Measurements from ENCODE around the gene DOK4. TPM values are rescaled to one million over a fixed set of nuclear protein-coding genes. Genes with fewer than 3 reads are reported as not detected.
"Not testable (repeated sequence)": the region's sequence is repeated elsewhere in the genome, so short reads cannot be mapped to it uniquely, and the experiment has no call there.

The DOK4 gene
- total RNA-seq, 1 donor from 2014 or later, result 4.4 TPM

DNA sequence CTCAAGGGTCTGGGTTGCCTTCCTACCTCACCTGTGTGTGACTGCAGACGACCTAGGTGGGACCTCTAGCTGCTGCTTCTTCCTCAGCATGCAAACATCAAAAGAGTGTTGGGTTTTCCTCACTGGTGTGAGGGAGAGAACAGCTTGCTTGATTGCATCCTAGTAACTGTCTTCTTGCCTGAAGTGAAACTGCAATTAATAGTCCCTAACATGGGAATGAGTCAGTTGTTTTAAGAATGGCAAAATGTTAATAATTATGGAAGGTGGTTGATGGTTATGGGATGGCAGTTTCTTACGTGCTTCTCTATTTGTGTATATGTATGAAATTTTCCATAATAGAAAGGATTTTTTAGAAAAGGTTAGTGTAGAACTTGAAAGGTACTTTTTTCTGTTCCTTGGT lies 17.9 kb downstream of the DOK4 start:
- Mint-ChIP-seq H3K27ac (no peak overlapping the region), H3K36me3 (ENCODE audit: low read depth) (peaks cover 46% of the 10 kb centered on the region), H3K27me3 (ENCODE audit: insufficient read depth) (no peaks in the 10 kb centered on the region), H3K9me3 (no peaks in the 10 kb centered on the region), H3K4me1 (ENCODE audit: low read depth) (peaks cover 28% of the 10 kb centered on the region), H3K4me3 (no peak overlapping the region)
- intact Hi-C loops (cut with micrococcal nuclease), result no loop called here
- no peak for DNase-seq (ENCODE audit: low spot score)

DNA sequence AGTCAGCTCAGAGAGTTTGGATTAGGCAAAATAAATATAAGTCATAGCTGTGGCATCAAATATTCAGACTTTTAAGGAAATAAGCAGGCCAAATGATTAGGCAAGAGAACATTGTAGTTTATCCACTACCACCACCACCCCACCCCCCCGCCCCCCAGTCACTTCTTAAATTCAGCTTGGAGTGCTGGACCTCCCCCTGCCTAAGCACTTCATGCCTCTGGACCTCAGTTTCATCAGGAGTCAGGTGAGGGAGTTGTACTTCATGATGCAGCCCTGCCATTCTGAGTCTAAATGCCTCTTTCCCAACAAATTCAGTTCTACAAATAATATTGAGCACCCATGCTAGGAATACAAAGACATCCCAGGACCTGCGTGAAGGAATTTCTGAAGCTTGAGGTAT lies 21.8 kb downstream of the DOK4 start:
- no peak for DNase-seq (ENCODE audit: low spot score)
- H3K27ac Mint-ChIP-seq, result no peak overlapping the region
- intact Hi-C loops (cut with micrococcal nuclease), result loop anchor here (5.0 kb wide), 4 partner anchors 73 to 538 kb away; partner anchors contain the start of genes CCDC102A, PSME3IP1, RSPRY1 and USB1
- no peaks in the 10 kb centered on the region for H3K9me3 Mint-ChIP-seq
- H3K4me1 Mint-ChIP-seq (ENCODE audit: low read depth), result peaks cover 43% of the 10 kb centered on the region
- H3K36me3 Mint-ChIP-seq (ENCODE audit: low read depth), result peaks cover 50% of the 10 kb centered on the region
- H3K27me3 Mint-ChIP-seq (ENCODE audit: insufficient read depth), result no peaks in the 10 kb centered on the region
- peak overlapping the region; percentile 100 for H3K4me3 Mint-ChIP-seq

DNA sequence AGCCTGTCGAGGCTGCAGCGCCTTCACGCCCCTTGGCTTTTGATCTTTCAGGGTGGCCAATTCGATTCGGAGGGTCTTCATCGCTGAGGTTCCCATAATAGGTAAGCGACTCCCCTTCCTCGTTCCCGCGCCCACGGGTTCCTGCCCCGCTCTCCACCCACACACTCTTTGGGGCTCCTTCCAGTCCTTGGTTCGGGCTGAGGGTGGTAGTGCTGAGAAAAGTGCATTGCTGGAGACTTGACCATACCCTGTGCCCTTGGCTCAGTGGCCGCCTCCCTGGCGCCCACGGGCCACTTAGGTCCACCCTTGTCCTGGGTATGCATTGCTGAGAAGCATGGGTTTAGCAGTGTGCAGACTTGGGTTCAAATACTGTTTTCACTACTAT lies 23.3 kb downstream of the DOK4 start:
- Mint-ChIP-seq H3K27ac (peak overlapping the region; percentile 88), H3K4me3 (peak overlapping the region; percentile 100), H3K36me3 (ENCODE audit: low read depth) (peaks cover 45% of the 10 kb centered on the region), H3K9me3 (no peaks in the 10 kb centered on the region), H3K4me1 (ENCODE audit: low read depth) (peaks cover 43% of the 10 kb centered on the region), H3K27me3 (ENCODE audit: insufficient read depth) (no peaks in the 10 kb centered on the region)
- no peak for DNase-seq (ENCODE audit: low spot score)
- intact Hi-C loops (cut with micrococcal nuclease), result loop anchor here (1.0 to 5.0 kb wide), 10 partner anchors 12 to 539 kb away; partner anchors contain the start of genes CCDC102A, CIAPIN1, COQ9 and KATNB1

DNA sequence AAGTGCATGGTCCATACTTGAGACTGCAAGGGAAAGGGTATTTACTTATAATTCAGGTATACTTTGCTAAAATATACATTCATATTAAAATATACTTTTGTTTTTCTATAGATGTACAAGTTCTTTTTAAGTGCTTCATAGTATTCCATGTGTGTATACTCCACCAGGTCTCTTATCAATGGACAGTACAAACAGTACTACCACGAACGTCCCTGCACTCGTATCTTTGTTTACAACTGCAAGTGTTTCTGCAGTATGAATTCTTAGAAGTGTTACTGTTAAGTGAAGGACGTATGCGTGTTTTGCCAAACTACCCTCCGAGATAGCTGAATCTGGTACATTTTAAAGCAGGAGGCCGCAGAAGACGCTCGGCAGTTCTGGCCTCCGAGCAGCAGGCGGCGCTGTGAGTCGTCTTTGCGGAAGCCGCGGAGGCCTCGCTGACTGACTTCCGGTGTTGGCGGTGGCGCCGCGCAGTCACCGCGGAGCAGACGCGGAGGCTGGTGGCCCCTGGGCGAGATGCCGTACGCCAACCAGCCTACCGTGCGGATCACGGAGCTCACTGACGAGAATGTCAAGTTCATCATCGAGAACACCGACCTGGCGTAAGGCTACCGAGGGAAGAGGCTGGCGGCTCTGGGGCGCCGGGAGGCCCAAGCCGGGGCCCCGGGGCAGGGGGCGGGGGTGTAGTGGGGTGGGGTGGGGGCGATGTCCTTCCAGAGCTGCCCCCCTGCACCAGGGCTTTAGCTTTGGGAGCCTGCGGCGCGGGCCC lies 23.9 kb downstream of the DOK4 start, which contains the start of gene POLR2C:
Gene POLR2C (plus strand): TSS at position 471 of the 769 bp plus-strand sequence. CDS start 46 bp downstream, at position 517.
- H3K27ac Mint-ChIP-seq, result peak within 1 kb of the TSS; percentile 99
- peaks cover 42% of the 10 kb centered on the region for H3K36me3 Mint-ChIP-seq (ENCODE audit: low read depth)
- H3K9me3 Mint-ChIP-seq, result no peaks in the 10 kb centered on the region
- intact Hi-C loops (cut with micrococcal nuclease), result loop anchor here (1.0 to 5.0 kb wide), 9 partner anchors 13 to 540 kb away; partner anchors contain the start of genes CCDC102A, CIAPIN1, COQ9 and KATNB1
- no peaks in the 10 kb centered on the region for H3K27me3 Mint-ChIP-seq (ENCODE audit: insufficient read depth)
- peaks cover 43% of the 10 kb centered on the region for H3K4me1 Mint-ChIP-seq (ENCODE audit: low read depth)
- DNase-seq (ENCODE audit: low spot score), result peak; percentile 89
- peak within 1 kb of the TSS; percentile 100 for H3K4me3 Mint-ChIP-seq

DNA sequence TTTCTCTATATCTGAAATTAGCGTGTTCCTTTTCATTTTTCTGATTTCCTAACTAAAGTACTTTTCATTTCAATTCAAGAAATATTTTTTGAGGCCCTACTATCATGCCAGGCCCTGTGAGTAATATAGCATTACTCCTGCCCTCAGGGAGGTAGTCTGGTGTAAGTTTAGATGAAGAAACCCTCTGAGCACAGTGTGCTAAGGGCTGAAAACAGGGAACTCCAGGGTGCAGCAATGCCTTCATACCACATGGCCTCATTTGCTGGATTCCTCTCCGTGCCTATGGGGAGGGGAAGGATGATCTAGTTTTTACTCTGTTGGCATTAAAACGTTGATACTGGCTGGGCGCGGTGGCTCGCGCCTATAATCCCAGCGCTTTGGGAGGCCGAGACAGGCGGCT lies 34.3 kb downstream of the DOK4 start:
- Mint-ChIP-seq H3K36me3 (ENCODE audit: low read depth) (peaks cover 32% of the 10 kb centered on the region), H3K4me1 (ENCODE audit: low read depth) (peaks cover 20% of the 10 kb centered on the region), H3K27me3 (ENCODE audit: insufficient read depth) (no peaks in the 10 kb centered on the region), H3K4me3 (no peak overlapping the region), H3K9me3 (no peaks in the 10 kb centered on the region), H3K27ac (no peak overlapping the region)
- intact Hi-C loops (cut with micrococcal nuclease), result no loop called here
- no peak for DNase-seq (ENCODE audit: low spot score)

DNA sequence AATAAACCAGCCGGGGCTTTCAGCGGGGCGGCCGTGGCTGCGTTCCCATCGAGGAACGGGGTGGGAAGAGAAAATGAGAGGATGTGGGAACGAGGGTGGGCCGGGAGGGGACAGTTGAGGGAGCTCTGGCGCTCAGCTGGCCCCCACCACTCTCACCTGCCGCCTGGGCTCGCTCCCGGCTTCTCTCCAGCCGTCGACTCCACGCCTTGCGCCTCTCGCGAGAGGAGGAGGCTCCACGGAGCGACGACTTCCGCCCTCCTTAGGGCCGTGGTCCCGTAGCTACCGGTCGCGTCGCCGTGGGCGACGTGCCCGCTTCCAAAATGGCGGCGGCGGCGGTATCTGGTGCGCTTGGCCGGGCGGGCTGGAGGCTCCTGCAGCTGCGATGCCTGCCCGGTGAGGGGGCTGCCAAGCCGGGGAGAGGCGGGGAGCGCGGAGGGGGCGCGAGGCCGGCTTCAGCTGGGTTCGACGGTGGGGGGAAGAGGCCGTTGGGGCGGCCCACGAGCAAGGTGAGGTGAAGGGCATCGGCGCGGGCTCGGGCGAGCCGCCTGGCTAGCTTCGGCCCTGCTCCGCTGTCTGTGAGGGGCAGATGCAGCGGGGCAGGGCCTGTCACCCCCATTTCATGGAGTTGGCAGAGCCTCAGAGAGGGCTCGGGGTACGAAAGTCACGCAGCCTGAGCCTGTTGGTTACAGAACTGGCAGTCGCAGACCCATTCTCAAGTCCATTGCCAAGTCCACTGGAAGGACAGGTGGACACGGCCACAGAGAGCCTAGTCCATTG lies 38.9 kb downstream of the DOK4 start, which contains the start of the genes CIAPIN1 and COQ9:
Gene CIAPIN1 (minus strand): TSS at position 200 of the 777 bp plus-strand sequence. CDS start 6,457 bp downstream, outside the sequence.
Gene COQ9 (plus strand): TSS at position 294 of the 777 bp plus-strand sequence. CDS start 27 bp downstream, at position 321.
- DNase-seq (ENCODE audit: low spot score), result peak; percentile 90
- Mint-ChIP-seq H3K27ac (peak within 1 kb of the TSS; percentile 90), H3K9me3 (no peaks in the 10 kb centered on the region), H3K27me3 (ENCODE audit: insufficient read depth) (no peaks in the 10 kb centered on the region), H3K4me3 (peak within 1 kb of the TSS; percentile 94), H3K36me3 (ENCODE audit: low read depth) (peaks cover 14% of the 10 kb centered on the region), H3K4me1 (ENCODE audit: low read depth) (peaks cover 37% of the 10 kb centered on the region)
- intact Hi-C loops (cut with micrococcal nuclease), result loop anchor here (1.0 to 10.0 kb wide), 9 partner anchors 15 to 513 kb away; partner anchors contain the start of genes ARL2BP, DOK4, HERPUD1 and KATNB1

DNA sequence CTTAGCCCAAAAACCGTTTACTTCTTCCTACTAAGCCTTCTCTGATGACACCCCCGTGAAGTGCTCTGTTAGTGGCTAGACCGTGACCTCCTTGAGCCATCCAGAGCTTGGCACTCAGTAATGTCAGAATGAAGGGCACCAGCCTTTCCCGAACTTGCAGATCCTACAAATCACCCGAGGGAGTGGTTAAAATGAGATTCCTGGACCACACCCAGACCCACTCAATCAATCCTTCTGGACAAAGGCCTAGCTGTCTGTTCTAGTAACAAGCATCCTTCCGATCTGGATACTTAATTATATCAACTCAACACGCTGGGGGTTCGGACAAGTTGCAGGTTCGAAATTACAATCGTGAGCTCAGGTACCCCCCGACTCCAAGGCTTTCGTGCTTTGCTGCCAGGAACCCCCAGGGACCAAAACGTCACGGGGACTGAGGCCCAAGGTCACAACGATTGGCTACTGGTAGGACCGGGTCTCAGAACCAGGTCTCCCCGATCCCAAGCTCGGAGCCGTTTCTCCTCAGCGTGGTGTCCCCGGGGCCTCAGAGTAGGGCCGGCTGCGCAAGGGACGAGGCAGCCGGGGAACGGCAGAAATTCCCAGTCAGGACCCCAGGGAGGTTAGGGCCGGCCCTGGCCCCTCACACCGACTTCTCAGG lies 39.6 kb downstream of the DOK4 start:
- intact Hi-C loops (cut with micrococcal nuclease), result loop anchor here (1.0 to 10.0 kb wide), 10 partner anchors 16 to 512 kb away; partner anchors contain the start of genes ARL2BP, DOK4, HERPUD1 and KATNB1
- peaks cover 14% of the 10 kb centered on the region for H3K36me3 Mint-ChIP-seq (ENCODE audit: low read depth)

DNA sequence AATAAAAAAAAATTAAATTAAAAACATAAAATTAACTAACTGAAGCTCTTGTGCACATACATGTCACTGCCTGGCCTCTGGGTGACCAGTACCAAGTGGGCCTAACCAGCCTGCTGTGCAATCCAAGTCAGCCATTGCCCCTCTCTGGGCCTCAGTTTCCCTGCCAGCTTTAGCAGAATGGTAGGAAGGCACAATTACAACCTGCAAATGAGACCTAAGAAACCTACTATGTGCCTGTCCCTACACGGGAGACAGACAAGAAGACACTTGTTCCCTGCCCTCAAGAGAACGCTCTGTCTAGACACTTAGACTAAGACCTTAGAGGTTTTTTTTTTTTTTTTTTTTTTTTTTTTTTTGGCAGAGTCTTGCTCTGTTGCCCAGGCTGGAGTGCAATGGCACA lies 40.8 kb downstream of the DOK4 start:
- Mint-ChIP-seq H3K27me3 (ENCODE audit: insufficient read depth) (no peaks in the 10 kb centered on the region), H3K9me3 (peaks cover 13% of the 10 kb centered on the region), H3K36me3 (ENCODE audit: low read depth) (peaks cover 18% of the 10 kb centered on the region), H3K4me1 (ENCODE audit: low read depth) (peaks cover 37% of the 10 kb centered on the region), H3K4me3 (peak overlapping the region; percentile 70), H3K27ac (no peak overlapping the region)
- no peak for DNase-seq (ENCODE audit: low spot score)
- intact Hi-C loops (cut with micrococcal nuclease), result loop anchor here (10.0 kb wide), 1 partner anchor 511 kb away; the partner anchor contains the start of gene HERPUD1

More for the DNA sequence above, 39.6 kb downstream of the DOK4 start:
- peak; percentile 11 for DNase-seq (ENCODE audit: low spot score)
- Mint-ChIP-seq H3K4me3 (peak overlapping the region; percentile 94), H3K9me3 (peaks cover 2% of the 10 kb centered on the region), H3K4me1 (ENCODE audit: low read depth) (peaks cover 37% of the 10 kb centered on the region), H3K27me3 (ENCODE audit: insufficient read depth) (no peaks in the 10 kb centered on the region), H3K27ac (peak overlapping the region; percentile 90)

DNA sequence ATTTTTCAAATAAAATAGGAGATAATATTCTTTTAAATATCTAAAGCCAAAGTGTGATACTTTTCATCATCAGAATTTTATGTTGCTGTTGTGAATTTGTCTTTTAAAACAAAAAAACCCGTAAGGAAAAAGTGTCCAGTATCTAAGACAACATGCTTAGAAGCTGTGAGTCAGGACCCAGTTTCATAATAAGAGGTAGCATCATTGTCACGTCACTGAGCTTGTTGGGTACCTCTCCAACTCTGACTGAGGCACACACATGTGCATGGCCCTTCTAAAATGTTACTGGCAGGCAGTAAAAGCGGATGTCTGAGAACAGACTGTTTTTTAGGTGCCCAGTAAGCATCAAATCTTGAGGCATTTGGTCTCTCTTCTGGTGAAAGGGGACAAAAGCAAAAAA lies 41.6 kb downstream of the DOK4 start:
- Mint-ChIP-seq H3K27ac (no peak overlapping the region), H3K36me3 (ENCODE audit: low read depth) (peaks cover 25% of the 10 kb centered on the region), H3K4me3 (peak overlapping the region; percentile 26), H3K4me1 (ENCODE audit: low read depth) (peaks cover 35% of the 10 kb centered on the region), H3K27me3 (ENCODE audit: insufficient read depth) (no peaks in the 10 kb centered on the region), H3K9me3 (peaks cover 21% of the 10 kb centered on the region)
- no peak for DNase-seq (ENCODE audit: low spot score)
- intact Hi-C loops (cut with micrococcal nuclease), result loop anchor here (10.0 kb wide), 1 partner anchor 510 kb away; the partner anchor contains the start of gene HERPUD1

DNA sequence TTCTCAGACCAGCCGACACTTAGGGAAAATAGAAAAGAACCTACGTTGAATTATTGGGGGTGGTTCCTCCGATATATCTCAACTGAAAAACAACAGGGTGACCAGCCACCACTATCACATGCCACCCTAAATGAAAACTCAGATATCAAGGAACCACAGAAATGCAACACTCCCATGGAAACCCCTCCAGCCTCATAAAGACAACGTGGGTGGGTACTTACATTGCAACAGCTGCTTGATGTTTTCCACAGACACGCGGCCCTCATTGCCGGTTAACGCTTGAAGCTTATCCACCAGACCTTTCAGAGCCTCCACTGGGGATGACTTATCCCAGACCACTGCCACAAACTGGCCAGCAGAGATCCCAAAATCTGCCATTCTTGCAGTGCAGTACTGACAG lies 45.7 kb downstream of the DOK4 start:
- Mint-ChIP-seq H3K36me3 (ENCODE audit: low read depth) (peaks cover 44% of the 10 kb centered on the region), H3K9me3 (peaks cover 23% of the 10 kb centered on the region)
- H3K27ac Mint-ChIP-seq; H3K4me3 Mint-ChIP-seq; H3K4me1 Mint-ChIP-seq (ENCODE audit: low read depth); DNase-seq (ENCODE audit: low spot score); H3K27me3 Mint-ChIP-seq (ENCODE audit: insufficient read depth): not testable (repeated sequence)
- intact Hi-C loops (cut with micrococcal nuclease), result loop anchor here (10.0 kb wide), 1 partner anchor 506 kb away; the partner anchor contains the start of gene HERPUD1

DNA sequence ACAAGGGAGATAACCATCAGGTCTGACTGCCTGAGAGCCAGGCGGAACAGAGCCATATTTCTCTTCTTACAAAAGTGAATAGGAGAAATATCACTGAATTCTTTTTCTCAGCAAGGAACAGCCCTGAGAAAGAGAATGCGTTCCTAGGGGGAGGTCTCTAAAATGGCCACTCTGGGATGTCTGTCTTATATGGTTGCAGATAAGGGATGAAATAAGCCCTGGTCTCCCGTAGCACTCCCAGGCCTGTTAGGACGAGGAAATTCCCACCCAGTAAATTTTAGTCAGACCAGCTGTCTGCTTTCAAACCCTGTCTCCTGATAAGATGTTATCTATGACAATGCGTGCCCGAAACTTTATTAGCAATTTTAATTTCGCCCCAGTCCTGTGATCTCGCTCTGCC lies 46.3 kb downstream of the DOK4 start:
- not testable (repeated sequence) for H3K4me3 Mint-ChIP-seq; H3K4me1 Mint-ChIP-seq (ENCODE audit: low read depth); H3K27me3 Mint-ChIP-seq (ENCODE audit: insufficient read depth); H3K27ac Mint-ChIP-seq; DNase-seq (ENCODE audit: low spot score)
- peaks cover 23% of the 10 kb centered on the region for H3K9me3 Mint-ChIP-seq
- peaks cover 47% of the 10 kb centered on the region for H3K36me3 Mint-ChIP-seq (ENCODE audit: low read depth)
- intact Hi-C loops (cut with micrococcal nuclease), result loop anchor here (10.0 kb wide), 1 partner anchor 505 kb away; the partner anchor contains the start of gene HERPUD1

DNA sequence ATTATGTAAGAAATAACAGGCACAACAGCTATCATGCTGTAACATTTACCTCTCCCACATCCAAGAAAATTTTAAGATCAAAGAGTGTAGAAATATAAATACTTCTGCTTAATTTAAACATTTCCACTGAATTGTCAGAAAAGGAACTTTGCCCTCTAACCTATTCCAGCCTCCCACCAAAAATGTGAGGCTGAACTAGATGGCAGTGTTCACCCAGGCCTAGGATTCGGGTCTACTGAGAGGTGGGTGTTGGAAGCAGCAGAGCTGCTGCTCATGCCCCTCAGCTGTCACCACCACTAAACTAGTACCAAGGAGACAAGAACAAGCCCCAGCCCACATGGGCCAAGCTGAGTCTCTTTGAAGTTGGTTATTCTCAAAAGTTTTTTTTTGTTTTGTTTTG lies 50.5 kb downstream of the DOK4 start:
- DNase-seq (ENCODE audit: low spot score), result no peak
- Mint-ChIP-seq H3K4me3 (no peak overlapping the region), H3K4me1 (ENCODE audit: low read depth) (no peaks in the 10 kb centered on the region), H3K27ac (no peak overlapping the region), H3K36me3 (ENCODE audit: low read depth) (peaks cover 61% of the 10 kb centered on the region), H3K9me3 (peaks cover 13% of the 10 kb centered on the region), H3K27me3 (ENCODE audit: insufficient read depth) (no peaks in the 10 kb centered on the region)
- intact Hi-C loops (cut with micrococcal nuclease), result no loop called here
